ENCODE data around the gene MAGI2. TPM values are rescaled to one million over a fixed set of nuclear protein-coding genes. Genes with fewer than 3 reads are reported as not detected.

The MAGI2 gene
- total RNA-seq, 1 experiment from 2014 or later: 0.34 TPM

GRCh38 chr7:79199266-79199665 is 254.2 kb downstream of the MAGI2 start:
- intact Hi-C loops (cut with micrococcal nuclease; ENCODE audit: unreplicated experiment): no loop called here
- ChIA-PET CTCF (no interaction called here), POLR2A (ENCODE audit: low non-redundant PET) (no interaction called here)
- Histone ChIP-seq H3K4me3 (ENCODE audit: low read depth, low read length, poor library complexity, severe bottlenecking) (no peak overlapping the region), H3K27me3 (replicated peaks; ENCODE audit: insufficient read depth, low read depth, low read length, poor library complexity) (no peaks in the 10 kb centered on the region), H3K36me3 (ENCODE audit: insufficient read depth, low read length, poor library complexity, severe bottlenecking) (no peaks in the 10 kb centered on the region), H3K27ac (ENCODE audit: low read depth, low read length, poor library complexity, severe bottlenecking) (no peak overlapping the region), H3K9me3 (ENCODE audit: low read depth, low read length, poor library complexity, severe bottlenecking) (no peaks in the 10 kb centered on the region), H3K4me1 (ENCODE audit: insufficient read depth, low read length, poor library complexity, severe bottlenecking) (no peaks in the 10 kb centered on the region)
- no TSS peak for BruUV-seq (replicated peaks)
- no peak for DNase-seq (ENCODE audit: low spot score)
- no peak for TF ChIP-seq CTCF (conservative IDR thresholded peaks at IDR 0.05; ENCODE audit: low read depth, low read length)
- no peak for TF ChIP-seq EZH2 (IDR thresholded peaks at IDR 0.05; ENCODE audit: borderline replicate concordance, low read depth, low read length, poor library complexity, severe bottlenecking)

- DNase-seq (ENCODE audit: low spot score): no peak
- Histone ChIP-seq H3K27me3 (replicated peaks; ENCODE audit: insufficient read depth, low read depth, low read length, poor library complexity) (no peaks in the 10 kb centered on the region), H3K4me3 (ENCODE audit: low read depth, low read length, poor library complexity, severe bottlenecking) (no peak overlapping the region), H3K4me1 (ENCODE audit: insufficient read depth, low read length, poor library complexity, severe bottlenecking) (no peaks in the 10 kb centered on the region), H3K36me3 (ENCODE audit: insufficient read depth, low read length, poor library complexity, severe bottlenecking) (no peaks in the 10 kb centered on the region), H3K27ac (ENCODE audit: low read depth, low read length, poor library complexity, severe bottlenecking) (no peak overlapping the region), H3K9me3 (ENCODE audit: low read depth, low read length, poor library complexity, severe bottlenecking) (no peaks in the 10 kb centered on the region)
- TF ChIP-seq CTCF (conservative IDR thresholded peaks at IDR 0.05; ENCODE audit: low read depth, low read length) (no peak), EZH2 (IDR thresholded peaks at IDR 0.05; ENCODE audit: borderline replicate concordance, low read depth, low read length, poor library complexity, severe bottlenecking) (no peak)
- POLR2A ChIA-PET (ENCODE audit: low non-redundant PET): no interaction called here
- no TSS peak for BruUV-seq (replicated peaks)
- intact Hi-C loops (cut with micrococcal nuclease; ENCODE audit: unreplicated experiment): no loop called here
- CTCF ChIA-PET: no interaction called here
These were observed 267.9 kb downstream of the MAGI2 start for GRCh38 chr7:79185605-79186004.

- intact Hi-C loops (cut with micrococcal nuclease; ENCODE audit: unreplicated experiment): no loop called here
- DNase-seq (ENCODE audit: low spot score): peak; percentile 11
- TF ChIP-seq EZH2 (IDR thresholded peaks at IDR 0.05; ENCODE audit: borderline replicate concordance, low read depth, low read length, poor library complexity, severe bottlenecking): no peak
- TF ChIP-seq CTCF (conservative IDR thresholded peaks at IDR 0.05; ENCODE audit: low read depth, low read length): no peak
- H3K9me3 ChIP-seq (ENCODE audit: low read depth, low read length, poor library complexity, severe bottlenecking): no peaks in the 10 kb centered on the region
- H3K4me3 ChIP-seq (ENCODE audit: low read depth, low read length, poor library complexity, severe bottlenecking): no peak overlapping the region
- no TSS peak for BruUV-seq (replicated peaks)
- POLR2A ChIA-PET (ENCODE audit: low non-redundant PET): no interaction called here
- no peaks in the 10 kb centered on the region for H3K27me3 ChIP-seq (replicated peaks; ENCODE audit: insufficient read depth, low read depth, low read length, poor library complexity)
- H3K36me3 ChIP-seq (ENCODE audit: insufficient read depth, low read length, poor library complexity, severe bottlenecking): no peaks in the 10 kb centered on the region
- no peaks in the 10 kb centered on the region for H3K4me1 ChIP-seq (ENCODE audit: insufficient read depth, low read length, poor library complexity, severe bottlenecking)
- H3K27ac ChIP-seq (ENCODE audit: low read depth, low read length, poor library complexity, severe bottlenecking): no peak overlapping the region
- CTCF ChIA-PET: no interaction called here
These were observed 271.2 kb downstream of the MAGI2 start for GRCh38 chr7:79182283-79182682.

Measured in A673 (cell line).